Measurements from ENCODE around the gene ACOX3.

ACOX3 gene

DNA sequence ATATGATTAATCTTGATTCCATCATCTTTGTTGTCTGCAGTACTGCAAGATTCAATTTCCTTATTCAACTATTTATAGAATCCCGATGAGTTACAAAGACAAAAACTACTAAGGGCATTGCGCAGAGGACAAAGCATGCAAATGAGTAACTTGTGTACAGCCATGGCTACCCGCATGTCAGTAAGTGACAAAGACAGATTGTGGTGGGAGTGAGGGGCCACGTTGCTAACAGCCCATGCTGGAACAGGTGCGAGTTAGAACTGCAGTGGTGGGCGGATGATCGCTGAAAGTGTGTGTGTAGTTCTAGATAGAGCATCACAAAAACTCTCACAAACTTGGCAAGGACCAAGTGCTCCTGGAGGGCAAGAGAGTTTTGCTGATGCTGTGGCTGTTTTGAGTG is 49.5 kb downstream of the ACOX3 start (continued):
- TF ChIP-seq, protein P1, sequence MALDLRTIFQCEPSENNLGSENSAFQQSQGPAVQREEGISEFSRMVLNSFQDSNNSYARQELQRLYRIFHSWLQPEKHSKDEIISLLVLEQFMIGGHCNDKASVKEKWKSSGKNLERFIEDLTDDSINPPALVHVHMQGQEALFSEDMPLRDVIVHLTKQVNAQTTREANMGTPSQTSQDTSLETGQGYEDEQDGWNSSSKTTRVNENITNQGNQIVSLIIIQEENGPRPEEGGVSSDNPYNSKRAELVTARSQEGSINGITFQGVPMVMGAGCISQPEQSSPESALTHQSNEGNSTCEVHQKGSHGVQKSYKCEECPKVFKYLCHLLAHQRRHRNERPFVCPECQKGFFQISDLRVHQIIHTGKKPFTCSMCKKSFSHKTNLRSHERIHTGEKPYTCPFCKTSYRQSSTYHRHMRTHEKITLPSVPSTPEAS (tag by site-specific recombination; IDR thresholded peaks at IDR 0.05), result no peak
- TF ChIP-seq ZNF132 (tag by site-specific recombination; IDR thresholded peaks at IDR 0.05; ENCODE audit: borderline replicate concordance), result no peak
- TF ChIP-seq ZNF792 (tag by site-specific recombination; IDR thresholded peaks at IDR 0.05), result no peak
- TF ChIP-seq, protein P2, sequence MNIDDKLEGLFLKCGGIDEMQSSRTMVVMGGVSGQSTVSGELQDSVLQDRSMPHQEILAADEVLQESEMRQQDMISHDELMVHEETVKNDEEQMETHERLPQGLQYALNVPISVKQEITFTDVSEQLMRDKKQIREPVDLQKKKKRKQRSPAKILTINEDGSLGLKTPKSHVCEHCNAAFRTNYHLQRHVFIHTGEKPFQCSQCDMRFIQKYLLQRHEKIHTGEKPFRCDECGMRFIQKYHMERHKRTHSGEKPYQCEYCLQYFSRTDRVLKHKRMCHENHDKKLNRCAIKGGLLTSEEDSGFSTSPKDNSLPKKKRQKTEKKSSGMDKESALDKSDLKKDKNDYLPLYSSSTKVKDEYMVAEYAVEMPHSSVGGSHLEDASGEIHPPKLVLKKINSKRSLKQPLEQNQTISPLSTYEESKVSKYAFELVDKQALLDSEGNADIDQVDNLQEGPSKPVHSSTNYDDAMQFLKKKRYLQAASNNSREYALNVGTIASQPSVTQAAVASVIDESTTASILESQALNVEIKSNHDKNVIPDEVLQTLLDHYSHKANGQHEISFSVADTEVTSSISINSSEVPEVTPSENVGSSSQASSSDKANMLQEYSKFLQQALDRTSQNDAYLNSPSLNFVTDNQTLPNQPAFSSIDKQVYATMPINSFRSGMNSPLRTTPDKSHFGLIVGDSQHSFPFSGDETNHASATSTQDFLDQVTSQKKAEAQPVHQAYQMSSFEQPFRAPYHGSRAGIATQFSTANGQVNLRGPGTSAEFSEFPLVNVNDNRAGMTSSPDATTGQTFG (tag by site-specific recombination; IDR thresholded peaks at IDR 0.05; ENCODE audit: borderline replicate concordance), result no peak
- TF ChIP-seq ZNF223 (tag by site-specific recombination; IDR thresholded peaks at IDR 0.05), result no peak
- TF ChIP-seq, protein P3, sequence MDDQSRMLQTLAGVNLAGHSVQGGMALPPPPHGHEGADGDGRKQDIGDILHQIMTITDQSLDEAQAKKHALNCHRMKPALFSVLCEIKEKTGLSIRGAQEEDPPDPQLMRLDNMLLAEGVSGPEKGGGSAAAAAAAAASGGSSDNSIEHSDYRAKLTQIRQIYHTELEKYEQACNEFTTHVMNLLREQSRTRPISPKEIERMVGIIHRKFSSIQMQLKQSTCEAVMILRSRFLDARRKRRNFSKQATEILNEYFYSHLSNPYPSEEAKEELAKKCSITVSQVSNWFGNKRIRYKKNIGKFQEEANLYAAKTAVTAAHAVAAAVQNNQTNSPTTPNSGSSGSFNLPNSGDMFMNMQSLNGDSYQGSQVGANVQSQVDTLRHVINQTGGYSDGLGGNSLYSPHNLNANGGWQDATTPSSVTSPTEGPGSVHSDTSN (CRISPR knock-in tag; IDR thresholded peaks at IDR 0.05), result no peak
- TF ChIP-seq, protein P4, sequence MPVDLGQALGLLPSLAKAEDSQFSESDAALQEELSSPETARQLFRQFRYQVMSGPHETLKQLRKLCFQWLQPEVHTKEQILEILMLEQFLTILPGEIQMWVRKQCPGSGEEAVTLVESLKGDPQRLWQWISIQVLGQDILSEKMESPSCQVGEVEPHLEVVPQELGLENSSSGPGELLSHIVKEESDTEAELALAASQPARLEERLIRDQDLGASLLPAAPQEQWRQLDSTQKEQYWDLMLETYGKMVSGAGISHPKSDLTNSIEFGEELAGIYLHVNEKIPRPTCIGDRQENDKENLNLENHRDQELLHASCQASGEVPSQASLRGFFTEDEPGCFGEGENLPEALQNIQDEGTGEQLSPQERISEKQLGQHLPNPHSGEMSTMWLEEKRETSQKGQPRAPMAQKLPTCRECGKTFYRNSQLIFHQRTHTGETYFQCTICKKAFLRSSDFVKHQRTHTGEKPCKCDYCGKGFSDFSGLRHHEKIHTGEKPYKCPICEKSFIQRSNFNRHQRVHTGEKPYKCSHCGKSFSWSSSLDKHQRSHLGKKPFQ (tag by site-specific recombination; IDR thresholded peaks at IDR 0.05), result no peak
- no peak for TF ChIP-seq PRDM1 (tag by site-specific recombination; IDR thresholded peaks at IDR 0.05)

DNA sequence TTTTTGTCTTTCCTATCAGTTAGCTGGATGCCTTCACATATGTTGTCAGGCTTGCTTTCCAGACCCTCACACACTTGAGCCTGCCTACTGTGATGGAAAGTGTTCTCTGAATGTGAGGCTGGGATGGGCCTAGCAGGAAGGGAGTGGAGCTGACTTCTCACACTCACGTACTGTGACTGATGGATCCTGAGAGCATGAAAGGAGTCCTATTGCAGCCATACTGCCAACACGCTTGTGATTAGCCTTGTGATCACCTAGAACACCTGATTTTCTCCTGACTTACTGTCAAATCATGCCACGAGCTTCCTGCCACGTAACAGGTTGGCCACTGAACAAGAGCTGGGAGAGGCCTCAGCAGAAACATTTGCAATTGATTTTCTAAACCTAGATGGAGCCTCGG is 49.9 kb downstream of the ACOX3 start:
- CTCF ChIA-PET, result no interaction called here
- no peak overlapping the region for H3K27ac ChIP-seq (ENCODE audit: extremely low read depth, low read depth, low read length)
- no peak overlapping the region for H3K4me3 ChIP-seq (ENCODE audit: low read depth, low read length)
- H3K9me3 ChIP-seq (ENCODE audit: control insufficient read depth, insufficient read depth, low read depth, low read length), result no peaks in the 10 kb centered on the region
- no peaks in the 10 kb centered on the region for H3K4me1 ChIP-seq (ENCODE audit: control insufficient read depth, insufficient read depth, low read length)
- peaks cover 0 to 44% of the 10 kb centered on the region in 2 experiments; a peak in 1 of 3 replicates for H3K36me3 ChIP-seq (ENCODE audit: control insufficient read depth in 2 of 2, insufficient read depth in 1 of 2, low read length in 2 of 2)
- POLR2A ChIA-PET, result no interaction called here
- TF ChIP-seq ZNF24 (tag by site-specific recombination; IDR thresholded peaks at IDR 0.05) (no peak), KLF8 (tag by site-specific recombination; IDR thresholded peaks at IDR 0.05) (no peak), ZNF548 (tag by site-specific recombination; IDR thresholded peaks at IDR 0.05) (no peak), EGR2 (tag by site-specific recombination; IDR thresholded peaks at IDR 0.05; ENCODE audit: low read depth) (no peak)

DNA sequence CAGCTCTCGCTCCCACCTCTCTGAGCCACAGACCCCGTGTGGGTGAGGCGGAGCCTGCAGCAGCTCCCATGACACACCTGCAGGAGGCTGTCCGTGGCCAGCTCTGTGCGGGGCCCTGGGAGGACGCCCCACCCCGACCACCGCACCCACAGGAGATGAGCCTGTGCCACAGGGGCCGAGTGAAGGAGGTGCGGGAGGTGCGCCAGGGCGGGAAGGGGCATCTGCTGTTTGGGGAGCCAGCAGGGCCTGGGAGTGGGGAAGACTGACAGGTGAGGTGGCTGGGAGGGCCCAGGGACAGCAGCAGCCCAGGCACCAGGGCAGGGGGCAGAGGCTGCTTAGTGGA is 52.0 kb downstream of the ACOX3 start:
- H3K27ac ChIP-seq (ENCODE audit: extremely low read depth, low read depth, low read length), result no peak overlapping the region
- no peak for TF ChIP-seq ZNF10 (tag by site-specific recombination; IDR thresholded peaks at IDR 0.05)
- no peaks in the 10 kb centered on the region for H3K4me1 ChIP-seq (ENCODE audit: control insufficient read depth, insufficient read depth, low read length)
- ChIA-PET CTCF (no interaction called here), POLR2A (no interaction called here)
- peaks cover 0 to 34% of the 10 kb centered on the region in 2 experiments; a peak in 1 of 3 replicates for H3K36me3 ChIP-seq (ENCODE audit: control insufficient read depth in 2 of 2, insufficient read depth in 1 of 2, low read length in 2 of 2)
- no peaks in the 10 kb centered on the region for H3K9me3 ChIP-seq (ENCODE audit: control insufficient read depth, insufficient read depth, low read depth, low read length)
- no peak overlapping the region for H3K4me3 ChIP-seq (ENCODE audit: low read depth, low read length)
